Left ventricle myocardium inferior (tissue), 1 donor: ENCODE data around the gene DNAJB6. TPM values are rescaled to one million over a fixed set of nuclear protein-coding genes. Genes with fewer than 3 reads are reported as not detected.

Source experiments
- DNase-seq: peaks from one replicate; pipeline ENCODE4 v3.0.0-alpha.2; 2020
- H3K27ac ChIP-seq: fragments of 200-600 bp; replicated peaks from 2 replicates; pipeline ENCODE4 v1.8.0; 2021
- H3K27me3 ChIP-seq: fragments of 200-600 bp; 2 replicates; pipeline ENCODE4 v1.8.0; 2021; ENCODE audit warnings: low read depth
- H3K36me3 ChIP-seq: fragments of 200-600 bp; 2 replicates; pipeline ENCODE4 v1.8.0; 2021
- H3K4me1 ChIP-seq: fragments of 200-600 bp; 2 replicates; pipeline ENCODE4 v1.8.0; 2021
- H3K4me3 ChIP-seq: fragments of 200-600 bp; 2 replicates; pipeline ENCODE4 v1.8.0; 2021; ENCODE audit warnings: mild to moderate bottlenecking, moderate library complexity
- H3K9me3 ChIP-seq: fragments of 200-600 bp; replicated peaks from 2 replicates; pipeline ENCODE4 v1.8.0; 2021
- intact Hi-C: fragments of 100-400 bp; cut with micrococcal nuclease; formaldehyde crosslinking; loops from one replicate; pipeline ENCODE4 v1.11.0; 2022
- long read RNA-seq: library from polyadenylated mRNA; unstranded; transcript quantifications from one replicate; pipeline ENCODE4 v2.0.0, GENCODE V29; 2021
- total RNA-seq: library from RNA; stranded (reverse); fragmentation: NEBNext Ultra II Directional; extraction: Animal tissue kit (Norgen Biotek cat#: 25700); gene quantifications from one replicate; pipeline ENCODE4 v1.2.1, GENCODE V29; 2021
- TF ChIP-seq, protein P1 (sequence below): fragments of 200-600 bp; IDR thresholded peaks from 2 replicates; pipeline ENCODE4 v1.8.0; 2021; ENCODE audit warnings: antibody characterized with exemption, mild to moderate bottlenecking, borderline replicate concordance
- donor health status: DM: no; HTN: yes; CAD: no; lungs with severe emphysema.

DNAJB6 gene
- 211 TPM for total RNA-seq
- long read RNA-seq, transcript DNAJB6-201 (10 exons, 2,527 nt), result major isoform, 416 of 532 reads
- long read RNA-seq, transcript DNAJB6-204 (8 exons, 1,609 nt), result minor isoform, 22 of 532 reads
- long read RNA-seq, partial matches to known transcripts, result 29 of 532 reads
- long read RNA-seq, other reads (novel, unspliced or antisense), result 65 of 532 reads

DNA sequence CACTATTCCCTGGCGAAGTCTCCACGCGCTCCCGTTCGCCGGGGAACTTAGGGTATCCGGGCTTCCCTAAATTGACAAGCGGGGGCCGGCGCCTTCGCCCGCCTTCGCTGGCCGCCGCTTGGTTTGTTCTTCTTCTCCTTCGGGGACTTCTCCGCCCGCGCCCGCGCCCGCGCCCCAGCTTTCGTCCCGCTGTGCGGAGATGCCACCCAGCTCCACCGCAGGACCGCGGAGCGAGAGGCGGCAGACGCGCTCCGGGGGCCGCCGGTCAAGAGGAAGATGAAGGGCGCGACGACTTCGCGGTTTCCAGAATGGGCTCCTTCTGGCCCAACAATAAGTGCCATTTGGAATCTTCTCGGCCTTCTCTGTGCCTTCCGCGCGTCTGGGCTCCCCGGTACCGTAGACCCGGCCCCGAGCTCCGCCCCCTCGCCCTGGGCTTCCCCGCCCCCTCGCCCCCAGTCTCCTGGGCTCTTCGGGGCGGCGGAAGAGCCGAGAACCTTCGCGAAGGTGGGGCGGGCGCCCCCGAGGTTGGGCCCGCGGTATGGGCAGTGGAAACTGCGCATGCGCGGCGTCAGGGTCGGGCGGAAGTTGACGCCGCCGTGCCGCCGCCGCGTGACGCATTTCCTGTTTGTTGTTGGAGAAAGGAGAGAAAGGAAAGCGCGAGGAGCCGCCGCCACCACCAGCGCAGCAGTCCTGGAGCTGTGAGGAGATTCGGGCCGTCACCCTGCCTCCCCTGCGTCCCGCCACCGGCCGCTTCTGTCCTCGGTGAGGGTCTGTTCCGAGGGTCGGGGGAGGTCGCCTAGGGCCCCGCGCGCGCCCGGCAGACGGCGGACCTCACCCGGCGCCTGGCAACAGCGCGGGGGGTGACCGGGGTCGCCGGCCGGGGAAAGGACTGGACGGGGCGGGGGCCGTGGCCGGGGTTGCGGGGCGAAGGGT, at the start of gene DNAJB6:
Gene DNAJB6 (plus strand): TSS at position 622 of the 933 bp plus-strand sequence. CDS start 21,569 bp downstream, outside the sequence.
- Histone ChIP-seq H3K36me3 (no peaks in the 10 kb centered on the region), H3K27ac (peak within 1 kb of the TSS; percentile 91), H3K4me1 (peaks cover 54% of the 10 kb centered on the region), H3K4me3 (peak within 1 kb of the TSS; percentile 79), H3K9me3 (no peaks in the 10 kb centered on the region), H3K27me3 (peaks cover 6% of the 10 kb centered on the region)
- peak; percentile 94 for DNase-seq
- intact Hi-C loops, result no loop called here
- TF ChIP-seq, protein P1, sequence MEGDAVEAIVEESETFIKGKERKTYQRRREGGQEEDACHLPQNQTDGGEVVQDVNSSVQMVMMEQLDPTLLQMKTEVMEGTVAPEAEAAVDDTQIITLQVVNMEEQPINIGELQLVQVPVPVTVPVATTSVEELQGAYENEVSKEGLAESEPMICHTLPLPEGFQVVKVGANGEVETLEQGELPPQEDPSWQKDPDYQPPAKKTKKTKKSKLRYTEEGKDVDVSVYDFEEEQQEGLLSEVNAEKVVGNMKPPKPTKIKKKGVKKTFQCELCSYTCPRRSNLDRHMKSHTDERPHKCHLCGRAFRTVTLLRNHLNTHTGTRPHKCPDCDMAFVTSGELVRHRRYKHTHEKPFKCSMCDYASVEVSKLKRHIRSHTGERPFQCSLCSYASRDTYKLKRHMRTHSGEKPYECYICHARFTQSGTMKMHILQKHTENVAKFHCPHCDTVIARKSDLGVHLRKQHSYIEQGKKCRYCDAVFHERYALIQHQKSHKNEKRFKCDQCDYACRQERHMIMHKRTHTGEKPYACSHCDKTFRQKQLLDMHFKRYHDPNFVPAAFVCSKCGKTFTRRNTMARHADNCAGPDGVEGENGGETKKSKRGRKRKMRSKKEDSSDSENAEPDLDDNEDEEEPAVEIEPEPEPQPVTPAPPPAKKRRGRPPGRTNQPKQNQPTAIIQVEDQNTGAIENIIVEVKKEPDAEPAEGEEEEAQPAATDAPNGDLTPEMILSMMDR, result no peak

DNA sequence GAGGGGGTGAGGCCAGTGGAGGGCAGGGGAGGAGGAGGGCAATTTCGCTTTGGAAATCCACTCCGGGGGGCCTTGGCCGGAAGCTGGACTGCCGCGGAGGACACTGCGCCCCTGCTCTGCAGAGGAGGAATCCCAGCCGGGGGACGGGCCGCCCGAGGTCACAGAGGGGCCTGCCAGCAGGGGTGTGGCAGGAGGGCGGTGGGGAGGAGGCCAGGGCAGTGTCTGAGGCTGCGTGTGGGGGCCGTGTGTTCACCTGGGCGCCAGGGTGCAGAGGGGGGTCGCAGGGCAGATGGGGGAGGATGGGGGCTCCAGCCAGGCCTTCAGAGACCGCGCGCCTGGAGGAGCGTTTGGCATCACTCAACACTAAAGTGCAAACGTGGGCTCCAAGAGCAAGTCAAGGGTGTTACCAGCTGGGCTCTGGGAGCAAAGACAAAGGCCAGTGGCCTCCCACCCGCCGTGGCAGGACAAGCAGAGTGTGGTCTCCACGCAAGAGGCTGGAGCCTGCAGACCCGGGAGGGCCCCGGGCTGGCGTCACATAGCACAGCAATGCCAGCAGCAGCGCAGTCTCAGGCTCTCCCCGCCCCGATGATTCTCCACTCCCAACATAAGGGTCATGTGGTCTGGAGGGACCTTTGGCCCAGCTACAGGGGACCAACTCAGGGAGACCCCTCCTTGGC, 45.3 kb upstream of the DNAJB6 start:
- Histone ChIP-seq H3K27ac (no peak overlapping the region), H3K27me3 (peaks cover 43% of the 10 kb centered on the region), H3K4me3 (no peak overlapping the region), H3K36me3 (no peaks in the 10 kb centered on the region), H3K4me1 (no peaks in the 10 kb centered on the region), H3K9me3 (no peaks in the 10 kb centered on the region)
- TF ChIP-seq, protein P1, result no peak
- intact Hi-C loops, result no loop called here
- DNase-seq, result no peak

DNA sequence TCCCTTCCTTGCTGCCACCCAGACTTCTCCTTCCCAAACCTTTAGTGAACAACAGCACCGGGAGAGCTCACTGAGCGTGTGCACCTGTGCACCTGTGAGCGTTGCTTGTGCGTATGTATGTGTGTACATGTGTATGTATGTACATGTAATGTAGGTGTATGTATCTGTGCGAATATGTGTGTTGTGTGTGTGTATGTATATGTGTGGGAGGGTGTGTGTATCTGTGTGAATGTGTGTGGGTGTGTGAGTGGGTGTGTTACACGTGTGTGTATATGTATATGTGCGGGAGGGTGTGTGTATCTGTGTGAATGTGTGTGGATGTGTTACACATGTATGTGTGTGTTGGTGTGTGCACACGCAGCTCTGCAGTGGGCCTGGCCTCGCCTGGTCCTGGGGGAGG, 44.5 kb upstream of the DNAJB6 start:
- no peaks in the 10 kb centered on the region for H3K36me3 ChIP-seq
- no peaks in the 10 kb centered on the region for H3K4me1 ChIP-seq
- intact Hi-C loops, result no loop called here
- no peak for DNase-seq
- H3K27me3 ChIP-seq, result peaks cover 43% of the 10 kb centered on the region
- H3K9me3 ChIP-seq, result no peaks in the 10 kb centered on the region
- H3K4me3 ChIP-seq, result no peak overlapping the region
- no peak overlapping the region for H3K27ac ChIP-seq
- TF ChIP-seq, protein P1, result no peak

DNA sequence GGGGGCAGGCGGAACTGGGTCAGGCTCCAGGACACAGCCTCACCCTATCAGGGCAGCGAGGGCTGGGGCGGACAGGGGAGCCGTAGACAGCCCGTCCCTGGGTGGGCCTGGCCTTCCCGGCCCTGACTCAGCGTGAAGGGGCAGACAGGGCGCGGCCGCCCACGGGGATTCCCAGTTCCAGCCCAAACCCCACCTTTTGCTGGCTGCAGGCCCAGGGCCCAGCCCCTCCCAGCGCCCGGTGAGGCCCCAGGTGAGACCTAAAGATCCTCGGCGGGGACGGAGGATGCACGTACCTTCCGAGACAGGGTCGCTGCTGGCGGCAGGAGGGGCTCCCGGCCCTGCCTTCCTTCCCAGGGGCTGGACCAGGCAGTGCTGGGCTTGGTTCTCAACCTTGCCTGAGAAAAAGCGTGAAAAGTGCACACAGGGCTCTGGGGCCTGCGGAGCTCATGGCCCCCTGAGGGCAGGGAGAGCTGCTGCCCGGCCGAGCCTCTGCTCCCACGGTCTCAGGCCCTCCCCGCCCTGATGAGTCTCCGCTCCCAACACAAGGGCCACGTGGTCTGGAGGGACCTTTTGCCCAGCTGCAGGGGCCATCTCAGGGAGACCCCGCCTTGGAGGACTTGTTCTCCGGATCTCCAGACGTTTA, 43.9 kb upstream of the DNAJB6 start:
- DNase-seq, result no peak
- Histone ChIP-seq H3K4me1 (no peaks in the 10 kb centered on the region), H3K9me3 (no peaks in the 10 kb centered on the region), H3K4me3 (no peak overlapping the region), H3K27ac (no peak overlapping the region), H3K36me3 (no peaks in the 10 kb centered on the region), H3K27me3 (peaks cover 37% of the 10 kb centered on the region)
- TF ChIP-seq, protein P1, result no peak
- intact Hi-C loops, result no loop called here

DNA sequence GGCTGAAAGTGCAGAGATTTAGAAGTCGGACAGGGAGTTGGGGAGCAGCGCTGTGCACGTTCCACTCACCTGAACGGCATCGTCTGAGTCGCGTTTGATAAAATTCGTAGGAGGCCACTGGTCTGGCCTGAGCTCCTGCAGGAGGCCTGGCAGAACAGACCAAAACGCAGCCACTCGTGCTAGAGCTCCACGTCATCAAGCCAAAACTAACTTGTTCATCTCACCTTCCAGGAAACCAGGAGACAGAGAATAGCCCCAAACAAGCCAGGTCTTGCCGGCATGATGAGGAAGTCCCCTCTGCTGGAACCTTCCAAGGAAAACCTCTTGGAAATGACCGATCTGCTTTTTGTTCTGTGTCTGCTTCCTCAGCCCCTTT, 43.4 kb upstream of the DNAJB6 start:
- Histone ChIP-seq H3K36me3 (no peaks in the 10 kb centered on the region), H3K4me3 (no peak overlapping the region), H3K27me3 (peaks cover 36% of the 10 kb centered on the region), H3K9me3 (no peaks in the 10 kb centered on the region), H3K27ac (no peak overlapping the region), H3K4me1 (no peaks in the 10 kb centered on the region)
- TF ChIP-seq, protein P1, result no peak
- intact Hi-C loops, result no loop called here
- DNase-seq, result no peak
